ENCODE results near the gene LAMA2. TPM values are rescaled to one million over a fixed set of nuclear protein-coding genes. Genes with fewer than 3 reads are reported as not detected.

The LAMA2 gene
- polyA plus RNA-seq, 3 donors = not detected

- no peak for TF ChIP-seq CTCF (IDR thresholded peaks at IDR 0.05)
- Histone ChIP-seq H3K4me3 (replicated peaks in 1 of 3; ENCODE audit: low read depth in 2 of 3, low read length in 3 of 3) (no peak overlapping the region), H3K4me1 (ENCODE audit: control insufficient read depth in 1 of 2, insufficient read depth in 2 of 2, low read length in 2 of 2) (no peaks in the 10 kb centered on the region), H3K27me3 (ENCODE audit: control insufficient read depth in 2 of 2, insufficient read depth in 2 of 2, low read length in 2 of 2) (no peaks in the 10 kb centered on the region), H3K9me3 (replicated peaks in 1 of 2; ENCODE audit: control insufficient read depth in 1 of 2, insufficient read depth in 1 of 2, low read length in 2 of 2) (no peaks in the 10 kb centered on the region), H3K9ac (ENCODE audit: insufficient read depth, low read length, poor library complexity, severe bottlenecking) (no peak overlapping the region), H3K27ac (ENCODE audit: low read depth in 1 of 2, low read length in 2 of 2) (no peak overlapping the region), H3K36me3 (replicated peaks in 1 of 2; ENCODE audit: control insufficient read depth in 1 of 2, insufficient read depth in 2 of 2, low read length in 2 of 2) (no peaks in the 10 kb centered on the region), H4K20me1 (ENCODE audit: insufficient read depth, low read length) (no peaks in the 10 kb centered on the region), H2AFZ (ENCODE audit: insufficient read depth, low read depth, low read length, poor library complexity, severe bottlenecking) (no peak overlapping the region), H3K79me2 (ENCODE audit: insufficient read depth, low read length) (no peaks in the 10 kb centered on the region), H3K4me2 (replicated peaks; ENCODE audit: extremely low read depth, low read length, poor library complexity, severe bottlenecking) (no peak overlapping the region)
- Mint-ChIP-seq H3K27ac (no peak overlapping the region), H3K9me3 (peaks cover 0 to 5% (median 0%) of the 10 kb centered on the region in 7 donors), H3K4me1 (no peaks in the 10 kb centered on the region), H3K4me3 (no peak overlapping the region), H3K27me3 (ENCODE audit: low read depth in 3 of 3) (peaks cover 0 to 3% (median 1%) of the 10 kb centered on the region in 3 donors), H3K36me3 (no peaks in the 10 kb centered on the region)
- intact Hi-C loops (cut with micrococcal nuclease) = no loop called here
- no peak for DNase-seq
- WGBS (ENCODE audit: insufficient coverage) = no CpG with 5 or more reads among the region's 2 CpGs
Observed at GRCh38 chr6:129342796-129343195, 459.9 kb downstream of the LAMA2 start.

- Histone ChIP-seq H4K20me1 (ENCODE audit: insufficient read depth, low read length) (no peaks in the 10 kb centered on the region), H3K4me2 (replicated peaks; ENCODE audit: extremely low read depth, low read length, poor library complexity, severe bottlenecking) (no peak overlapping the region), H3K4me1 (ENCODE audit: control insufficient read depth in 1 of 2, insufficient read depth in 2 of 2, low read length in 2 of 2) (no peaks in the 10 kb centered on the region), H3K27me3 (ENCODE audit: control insufficient read depth in 2 of 2, insufficient read depth in 2 of 2, low read length in 2 of 2) (no peaks in the 10 kb centered on the region), H3K9me3 (replicated peaks in 1 of 2; ENCODE audit: control insufficient read depth in 1 of 2, insufficient read depth in 1 of 2, low read length in 2 of 2) (no peaks in the 10 kb centered on the region), H3K36me3 (replicated peaks in 1 of 2; ENCODE audit: control insufficient read depth in 1 of 2, insufficient read depth in 2 of 2, low read length in 2 of 2) (no peaks in the 10 kb centered on the region), H3K27ac (ENCODE audit: low read depth in 1 of 2, low read length in 2 of 2) (no peak overlapping the region), H3K4me3 (replicated peaks in 1 of 3; ENCODE audit: low read depth in 2 of 3, low read length in 3 of 3) (no peak overlapping the region), H3K79me2 (ENCODE audit: insufficient read depth, low read length) (no peaks in the 10 kb centered on the region), H2AFZ (ENCODE audit: insufficient read depth, low read depth, low read length, poor library complexity, severe bottlenecking) (no peak overlapping the region), H3K9ac (ENCODE audit: insufficient read depth, low read length, poor library complexity, severe bottlenecking) (no peak overlapping the region)
- 83% methylated on average over 3 of the region's 3 CpGs for WGBS (ENCODE audit: insufficient coverage)
- Mint-ChIP-seq H3K27ac (no peak overlapping the region), H3K9me3 (peaks cover 0 to 5% (median 0%) of the 10 kb centered on the region in 7 donors), H3K36me3 (no peaks in the 10 kb centered on the region), H3K4me3 (no peak overlapping the region), H3K27me3 (ENCODE audit: low read depth in 3 of 3) (peaks cover 0 to 3% (median 1%) of the 10 kb centered on the region in 3 donors), H3K4me1 (no peaks in the 10 kb centered on the region)
- TF ChIP-seq CTCF (IDR thresholded peaks at IDR 0.05) = no peak
- no peak for DNase-seq
- intact Hi-C loops (cut with micrococcal nuclease) = no loop called here
Observed at GRCh38 chr6:129344379-129344778, 461.4 kb downstream of the LAMA2 start.
